Forelimb muscle (tissue), 1 donor: ENCODE results near the gene ANO1. TPM values are rescaled to one million over a fixed set of nuclear protein-coding genes. Genes with fewer than 3 reads are reported as not detected.

ENCODE experiments used
- DNase-seq: peaks from one replicate; pipeline ENCODE4 v3.0.0-alpha.2; 2013; ENCODE audit warnings: low read depth
- polyA plus RNA-seq: library from polyadenylated mRNA; unstranded; fragments of 120-200 nt; gene quantifications from one replicate; pipeline ENCODE4 v1.2.1, GENCODE V29; 2013; ENCODE audit not compliant: insufficient read length

ANO1 gene
- polyA plus RNA-seq, 1 donor: 6.3 TPM

DNA sequence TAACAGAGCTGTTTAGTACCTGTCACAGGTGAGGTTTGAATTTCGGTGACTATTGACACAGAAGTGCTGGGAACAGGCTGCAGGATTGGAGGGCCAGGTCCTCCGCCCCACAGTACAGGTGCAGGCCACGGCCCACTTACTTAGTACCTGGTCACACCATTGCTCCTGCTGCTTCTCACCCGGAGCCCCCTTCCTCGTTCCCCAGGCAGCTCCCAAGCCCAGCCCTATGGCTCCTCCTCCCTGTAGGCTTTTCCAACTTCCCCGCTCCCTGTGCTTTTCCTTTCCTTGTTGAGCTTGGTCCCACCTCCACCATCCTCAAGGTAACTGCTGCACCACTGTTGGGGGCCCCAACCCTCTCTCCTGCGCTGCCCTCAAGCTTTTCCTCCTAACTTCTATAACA lies 27.9 kb upstream of the ANO1 start:
- no peak for DNase-seq

DNA sequence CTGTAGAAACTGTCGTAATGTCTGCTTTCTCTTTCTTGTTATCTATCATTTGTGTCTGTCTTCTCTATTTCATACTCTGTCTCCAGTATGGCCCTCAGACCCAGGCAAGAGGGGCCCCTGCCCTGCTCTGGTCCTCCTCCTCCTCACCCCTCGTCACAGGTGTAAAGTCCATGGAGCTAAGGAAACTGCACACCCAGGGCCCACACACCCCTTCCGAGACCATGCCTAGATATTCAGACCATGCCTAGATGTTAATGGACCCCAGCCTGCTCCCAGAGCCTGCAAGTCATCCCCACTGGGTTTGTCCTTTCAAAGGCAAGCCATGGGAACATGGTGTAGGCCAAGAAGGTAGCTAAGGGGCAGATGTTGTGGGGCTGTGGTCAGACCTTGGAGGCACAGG lies 24.1 kb upstream of the ANO1 start:
- no peak for DNase-seq

DNA sequence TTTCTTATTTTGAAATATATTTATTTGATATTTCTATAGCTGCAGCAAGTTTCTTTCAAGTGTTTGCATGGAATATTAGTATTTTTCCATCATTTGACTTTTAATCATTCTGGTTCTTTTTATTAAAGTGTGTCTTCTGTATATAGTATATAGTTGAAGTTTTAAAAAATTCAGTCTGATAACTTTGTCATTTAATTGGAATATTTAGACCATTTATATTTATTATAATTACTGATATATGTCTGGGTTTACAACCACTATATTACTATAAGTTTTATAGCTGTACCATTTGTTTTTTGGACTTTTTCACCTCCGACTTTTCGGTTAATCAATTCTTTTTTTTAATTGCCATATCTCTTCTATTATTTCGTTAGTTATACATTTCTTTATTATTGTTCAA lies 22.7 kb upstream of the ANO1 start:
- DNase-seq: no peak

DNA sequence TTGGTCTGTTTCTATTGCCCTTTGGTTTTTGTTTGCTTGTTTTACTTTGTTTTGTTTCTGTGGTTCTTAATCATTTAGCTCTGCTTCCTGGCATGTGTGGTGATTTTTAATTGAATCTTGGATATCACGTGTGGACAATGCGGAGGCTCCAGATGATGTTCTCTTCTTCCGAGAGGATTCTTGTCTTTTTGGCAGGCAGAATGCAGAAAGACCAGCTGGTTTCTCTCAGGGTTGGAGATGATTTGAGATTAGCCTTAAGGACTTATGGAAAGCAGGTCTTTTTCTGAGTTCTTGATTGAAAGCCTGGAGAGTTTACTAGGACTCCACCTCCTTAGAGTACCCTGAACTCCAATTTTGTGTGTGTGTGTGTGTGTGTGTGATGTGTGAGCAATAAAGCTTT lies 21.0 kb upstream of the ANO1 start:
- no peak for DNase-seq

DNA sequence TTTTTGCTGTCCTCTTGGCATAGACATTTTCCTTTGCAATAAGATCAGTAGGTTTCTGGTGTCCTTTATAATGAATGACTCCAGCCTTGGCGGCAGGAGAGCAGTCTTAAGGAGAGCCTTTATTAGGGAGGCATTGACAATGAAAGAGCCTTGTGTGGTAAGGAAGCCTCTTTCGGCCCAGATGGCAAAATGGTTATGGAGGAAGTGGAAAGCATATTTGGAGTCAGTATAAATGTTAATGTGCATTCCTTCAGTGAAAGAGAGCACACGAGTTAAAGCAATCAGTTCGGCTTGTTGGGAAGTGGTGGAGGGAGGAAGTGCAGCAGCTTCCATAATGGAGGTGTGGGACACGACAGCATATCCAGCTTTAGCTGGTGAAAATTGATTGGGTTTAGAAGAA lies 18.1 kb upstream of the ANO1 start:
- no peak for DNase-seq

DNA sequence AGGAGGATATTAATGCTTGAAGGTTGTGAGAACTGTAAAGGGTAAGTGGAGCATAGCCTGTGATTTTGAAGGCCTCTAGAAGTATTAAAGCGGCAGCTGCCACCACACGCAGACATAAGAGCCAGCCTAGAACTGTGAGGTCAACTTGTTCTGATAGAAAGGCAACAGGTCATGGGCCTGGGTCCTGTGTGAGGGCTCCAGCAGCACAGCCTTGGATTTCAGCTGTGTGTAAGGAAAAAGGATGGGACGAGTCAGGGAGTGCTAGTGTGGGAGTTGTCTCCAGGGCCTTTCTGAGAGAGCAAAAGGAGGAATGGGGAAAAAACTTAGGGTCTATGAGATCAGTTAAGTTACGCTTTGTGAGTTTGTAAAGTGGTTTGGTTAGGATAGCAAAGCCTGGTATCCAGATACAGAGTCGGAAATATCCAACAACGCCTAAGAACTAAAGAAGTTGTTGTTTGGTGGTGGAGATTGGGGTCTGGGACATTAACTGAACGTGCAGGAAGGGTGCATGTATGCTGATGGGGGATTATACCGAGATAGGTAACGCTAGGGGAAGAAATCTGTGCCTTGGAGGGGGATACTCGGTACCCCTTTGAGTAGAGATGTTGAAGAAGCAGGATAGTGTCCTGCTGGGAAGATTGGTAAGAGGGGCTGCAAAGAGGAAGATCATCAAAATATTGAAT lies 17.4 kb upstream of the ANO1 start:
- no peak for DNase-seq

DNA sequence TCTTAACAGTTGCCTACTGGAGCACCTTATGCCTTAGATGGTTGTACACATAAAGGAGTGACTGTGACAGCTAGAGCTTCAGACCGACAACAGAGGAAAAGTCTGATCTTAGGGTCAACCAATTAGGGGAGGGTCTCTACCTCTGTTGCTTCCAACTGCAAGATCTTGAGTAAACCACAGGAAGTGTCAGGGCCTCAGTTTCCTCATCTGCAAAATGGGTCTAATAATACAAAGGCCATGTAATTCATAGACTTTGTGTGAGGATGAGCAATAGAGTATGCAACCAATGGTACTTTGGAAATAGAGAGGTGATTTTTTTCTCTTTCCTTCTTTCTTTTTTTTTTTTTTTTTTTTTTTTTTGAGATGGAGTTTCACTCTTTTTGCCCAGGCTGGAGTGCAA lies 16.4 kb upstream of the ANO1 start:
- DNase-seq: no peak

DNA sequence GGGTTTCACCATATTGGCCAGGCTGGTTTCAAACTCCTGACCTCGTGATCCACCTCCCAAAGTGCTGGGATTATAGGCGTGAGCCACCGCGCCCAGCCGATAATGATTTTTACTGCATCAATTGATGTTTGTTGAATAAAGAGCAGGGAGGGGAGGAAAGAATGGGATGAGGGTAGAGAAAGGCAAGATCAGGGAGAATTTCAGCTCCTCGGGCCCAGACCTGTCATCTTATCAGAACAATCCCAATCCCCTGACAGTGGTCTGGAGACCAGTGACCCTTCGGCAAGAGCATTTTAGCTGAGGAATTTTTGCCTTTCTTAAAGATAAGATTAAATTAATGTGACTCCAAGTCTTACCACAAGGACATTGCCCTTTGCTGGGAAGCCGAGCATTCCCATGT lies 15.0 kb upstream of the ANO1 start:
- DNase-seq: no peak

DNA sequence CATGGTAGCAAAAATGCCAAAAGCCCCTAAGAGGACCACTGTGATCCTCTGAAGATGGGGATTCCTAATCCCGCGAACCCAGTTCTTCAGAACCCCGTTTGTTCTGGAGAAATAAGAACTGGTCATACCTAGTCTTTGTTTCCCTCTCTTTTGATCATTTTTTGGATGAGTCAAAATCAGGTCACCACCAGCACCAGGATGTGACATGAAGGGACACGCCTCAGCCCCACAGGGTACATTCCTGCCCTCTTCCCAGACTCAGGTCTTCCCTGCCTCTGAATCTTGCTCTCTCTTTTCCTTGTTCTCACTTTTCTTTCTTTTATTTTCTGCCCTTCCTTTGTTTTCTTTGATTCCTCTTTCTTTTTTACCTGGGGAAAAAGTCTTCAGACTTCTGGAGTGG lies 14.6 kb upstream of the ANO1 start:
- DNase-seq: no peak

DNA sequence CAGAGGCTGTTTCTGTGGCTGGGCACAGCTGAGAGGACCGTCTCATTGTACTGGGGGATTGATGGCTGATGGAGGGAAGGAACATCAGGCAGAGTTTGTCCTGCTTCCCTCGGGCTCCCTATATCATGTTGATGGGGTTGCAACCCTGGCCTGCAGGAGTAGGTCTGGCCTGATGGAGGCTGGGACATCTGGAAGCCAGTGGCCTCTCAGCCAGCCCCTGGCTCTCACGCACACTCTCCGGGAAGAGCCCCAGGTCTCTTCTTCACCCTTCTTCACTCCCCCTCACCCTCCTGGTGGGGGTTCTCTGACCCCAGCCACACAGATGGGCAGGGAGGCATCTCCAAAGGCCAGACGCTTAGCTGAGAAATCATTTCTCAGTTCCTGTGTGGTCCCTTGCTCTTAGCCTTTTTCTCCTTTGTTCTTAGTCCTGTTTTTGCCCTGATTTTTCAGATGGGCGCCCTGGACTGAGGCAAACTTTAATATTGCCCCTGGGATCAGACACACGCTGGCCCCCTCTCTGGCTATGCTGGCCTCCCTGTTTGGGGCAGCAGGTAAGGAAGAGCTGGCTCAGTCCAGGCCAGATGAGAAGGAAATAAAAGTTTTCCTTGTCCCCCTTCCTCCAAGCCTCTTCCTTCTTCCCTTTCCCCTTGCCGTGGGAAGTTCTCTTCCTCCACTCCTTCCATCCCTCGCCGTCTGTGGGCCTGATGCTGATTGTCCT lies 13.9 kb upstream of the ANO1 start:
- no peak for DNase-seq

DNA sequence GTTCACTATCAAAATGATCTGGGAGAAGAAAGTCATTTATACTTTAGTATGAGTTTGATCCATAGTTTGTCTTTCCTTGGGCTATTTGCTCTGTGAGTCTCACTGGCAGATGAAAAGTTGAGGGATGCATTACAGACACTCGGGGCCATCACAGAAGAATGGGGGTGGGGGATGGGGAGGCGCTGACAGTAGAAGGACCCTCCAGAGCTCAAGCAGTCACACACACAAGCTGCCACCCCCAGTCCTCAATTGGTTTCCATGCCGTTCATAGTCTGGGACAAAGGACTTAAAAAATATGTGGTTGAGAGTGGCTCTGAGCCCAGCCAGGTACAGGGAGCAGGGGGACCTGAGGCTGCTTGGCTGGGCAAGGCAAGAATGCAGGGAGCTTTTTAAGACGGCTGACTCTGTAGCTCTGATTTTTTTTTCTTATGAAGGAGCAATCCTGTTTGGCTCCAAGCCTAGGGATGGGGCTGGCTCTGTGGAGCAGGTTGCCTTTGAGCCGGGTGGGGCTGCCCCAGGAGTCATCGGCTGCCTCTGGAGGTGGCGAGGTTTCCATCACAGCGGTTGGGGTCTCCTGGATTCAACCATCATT lies 13.3 kb upstream of the ANO1 start:
- no peak for DNase-seq

DNA sequence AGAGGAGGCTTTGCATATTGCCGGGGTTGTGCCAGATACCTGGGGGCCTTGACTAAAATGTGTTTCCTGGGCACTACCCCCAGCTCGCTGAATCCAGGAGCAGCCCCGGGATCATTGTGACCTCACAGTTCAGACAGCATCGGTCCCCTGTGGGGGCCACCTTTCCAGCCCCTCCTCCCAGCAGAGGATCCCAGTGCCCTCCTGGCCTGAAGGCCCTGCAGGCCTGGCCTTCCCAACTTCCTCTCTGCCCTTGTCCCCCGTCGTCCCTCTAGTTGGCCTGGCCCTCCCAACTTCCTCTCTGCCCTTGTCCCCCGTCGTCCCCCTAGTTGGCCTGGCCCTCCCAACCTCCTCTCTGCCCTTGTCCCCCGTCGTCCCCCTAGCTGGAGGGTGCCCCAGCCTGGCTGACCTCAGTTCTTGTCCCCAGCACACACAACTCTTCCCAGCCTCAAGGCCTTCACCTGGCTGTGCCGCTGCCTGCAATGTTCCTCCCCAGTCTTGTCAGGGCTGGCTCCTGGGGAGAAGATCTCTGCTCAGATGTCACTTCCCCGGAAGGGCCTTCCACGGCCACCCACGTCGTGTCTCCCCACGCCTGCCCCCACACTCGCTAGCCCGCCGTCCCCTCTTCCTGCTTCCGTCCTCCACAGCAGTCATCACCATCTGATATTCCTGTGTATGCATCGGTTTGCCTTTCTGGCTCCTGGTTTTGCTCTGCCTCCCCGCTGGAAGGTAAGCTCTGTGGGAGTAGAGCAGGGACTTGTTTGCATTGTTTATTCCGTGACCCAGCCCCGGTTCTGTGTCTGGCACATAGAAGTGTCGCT lies 12.6 kb upstream of the ANO1 start:
- no peak for DNase-seq

DNA sequence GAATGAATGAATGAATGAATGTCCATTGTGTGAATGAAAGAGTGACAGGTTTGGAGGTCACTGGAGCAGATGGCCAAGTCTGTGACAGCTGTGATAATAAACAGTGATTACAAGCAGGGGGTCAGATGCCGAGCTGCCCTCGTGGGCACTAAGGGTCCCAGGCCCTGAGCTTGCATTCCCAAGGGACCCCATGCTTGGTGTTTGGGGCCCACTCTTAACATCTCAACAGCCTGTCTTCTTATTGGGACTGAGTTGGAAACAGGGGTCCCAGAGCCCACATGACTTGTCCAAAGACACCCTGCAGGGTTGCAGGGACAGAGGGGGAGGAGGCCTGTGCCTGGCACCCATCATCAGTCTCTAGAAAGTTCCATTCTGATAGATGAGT lies 12.0 kb upstream of the ANO1 start:
- DNase-seq: no peak

DNA sequence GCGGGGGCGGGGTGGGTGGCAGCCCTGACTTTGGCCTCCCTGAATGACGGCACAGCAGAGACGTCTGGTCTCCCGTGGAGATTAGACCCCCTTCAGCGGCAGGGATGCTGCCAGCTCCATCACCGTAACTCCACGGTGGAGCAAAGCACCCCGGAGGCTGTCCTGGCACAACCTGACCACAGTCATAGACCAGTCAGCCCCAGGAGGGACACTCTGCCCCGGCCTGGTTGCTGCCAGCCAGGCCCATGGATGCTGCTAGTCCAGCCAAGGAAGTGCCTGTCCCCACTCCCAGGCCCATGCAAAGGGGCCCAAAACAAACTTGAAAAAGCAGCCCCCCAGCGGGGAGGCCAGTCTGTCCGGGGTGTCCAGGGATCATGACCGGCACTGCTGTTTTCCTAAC lies 11.5 kb upstream of the ANO1 start:
- DNase-seq: no peak

DNA sequence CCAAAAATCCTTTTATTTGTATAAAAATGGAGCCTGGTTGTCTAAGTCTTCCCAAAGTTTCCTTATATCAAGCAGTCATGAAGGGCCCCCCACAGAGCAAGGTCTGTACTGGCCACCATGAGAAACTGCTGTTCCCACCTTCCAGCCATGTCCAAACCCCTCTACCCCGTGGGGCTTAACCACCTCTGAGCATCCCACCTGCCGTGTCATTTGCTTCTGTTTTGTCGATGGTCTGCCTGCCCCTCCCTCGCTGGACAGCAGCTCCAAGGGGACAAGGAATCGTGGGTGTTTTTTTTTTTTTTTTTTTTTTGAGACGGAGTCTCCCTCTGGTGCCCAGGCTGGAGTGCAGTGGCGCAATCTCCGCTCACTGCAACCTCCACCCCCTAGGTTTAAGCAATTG lies 11.1 kb upstream of the ANO1 start:
- no peak for DNase-seq

DNA sequence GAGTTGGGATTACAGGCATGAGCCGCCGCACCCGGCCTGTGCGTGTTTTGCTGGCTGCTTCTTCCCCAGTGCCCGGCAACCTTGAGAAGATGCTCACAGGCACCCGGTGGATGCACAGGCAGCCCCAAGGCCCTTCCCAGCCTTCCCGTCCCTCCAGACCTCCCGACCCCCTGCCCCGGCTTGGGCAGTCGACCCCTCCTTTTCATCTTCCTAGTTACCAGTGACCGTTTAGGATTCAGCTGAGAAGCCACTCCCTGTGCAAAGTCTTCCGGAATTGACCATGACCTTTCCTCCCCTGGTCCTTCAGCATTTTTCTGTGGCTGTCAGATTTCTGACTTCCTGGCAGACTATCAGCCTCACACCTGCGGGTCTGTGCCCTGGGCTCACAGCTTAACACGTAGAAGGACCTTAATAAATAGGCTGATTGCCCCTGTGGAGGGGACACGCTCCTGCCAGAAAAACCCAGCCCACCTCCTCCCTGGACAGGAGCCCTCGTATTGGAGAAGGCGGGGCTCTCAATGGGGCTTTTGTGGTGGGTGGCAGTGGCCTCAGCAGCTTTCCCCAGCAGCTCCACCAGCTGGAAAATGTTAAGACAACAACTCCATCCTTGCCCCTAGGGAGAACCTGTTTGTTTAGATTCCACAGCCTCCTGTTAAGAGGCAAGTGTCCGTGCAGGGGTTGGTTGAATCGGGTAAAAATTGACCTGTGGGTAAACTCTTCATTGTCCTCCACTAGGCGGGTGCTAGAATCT lies 10.4 kb upstream of the ANO1 start:
- no peak for DNase-seq

DNA sequence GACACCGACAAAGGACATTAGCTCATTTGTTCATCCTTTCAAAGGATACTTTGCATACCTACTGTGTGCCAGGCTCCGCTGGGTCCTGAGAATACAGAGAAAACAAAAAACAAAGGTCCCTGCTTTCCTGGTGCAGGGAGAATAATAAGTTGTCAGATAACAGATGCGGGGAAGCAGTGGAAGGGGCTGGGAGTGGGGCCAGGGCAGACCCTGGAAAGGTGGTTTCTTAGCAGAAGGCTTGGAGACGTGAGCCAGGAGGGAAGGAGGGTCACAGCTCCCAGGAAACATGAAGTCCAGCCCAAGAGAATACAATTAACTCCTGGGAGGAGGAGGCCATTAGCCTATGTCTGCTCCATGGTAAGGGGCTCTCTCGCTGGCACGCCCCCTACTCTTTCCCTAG lies 9.8 kb upstream of the ANO1 start:
- DNase-seq: no peak

DNA sequence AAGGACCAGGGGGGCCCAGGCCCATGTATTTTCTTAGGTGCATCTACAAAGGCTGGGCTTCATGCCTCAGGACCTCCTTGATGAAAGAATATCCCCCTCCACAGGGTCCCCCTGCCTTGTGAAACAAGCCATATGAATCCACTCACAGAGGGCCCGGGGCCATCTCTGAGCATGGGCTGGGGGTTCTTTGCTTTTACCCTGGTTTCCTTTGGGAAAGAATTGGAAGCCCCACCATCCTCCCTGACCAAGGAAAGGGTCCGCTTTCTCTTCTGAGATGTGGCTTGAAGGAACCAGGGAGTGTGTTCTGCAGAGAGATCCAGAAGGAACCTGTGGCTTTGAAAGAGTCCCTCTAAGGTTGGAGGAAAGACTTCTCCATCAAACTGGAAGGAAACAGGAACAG lies 9.2 kb upstream of the ANO1 start:
- no peak for DNase-seq

DNA sequence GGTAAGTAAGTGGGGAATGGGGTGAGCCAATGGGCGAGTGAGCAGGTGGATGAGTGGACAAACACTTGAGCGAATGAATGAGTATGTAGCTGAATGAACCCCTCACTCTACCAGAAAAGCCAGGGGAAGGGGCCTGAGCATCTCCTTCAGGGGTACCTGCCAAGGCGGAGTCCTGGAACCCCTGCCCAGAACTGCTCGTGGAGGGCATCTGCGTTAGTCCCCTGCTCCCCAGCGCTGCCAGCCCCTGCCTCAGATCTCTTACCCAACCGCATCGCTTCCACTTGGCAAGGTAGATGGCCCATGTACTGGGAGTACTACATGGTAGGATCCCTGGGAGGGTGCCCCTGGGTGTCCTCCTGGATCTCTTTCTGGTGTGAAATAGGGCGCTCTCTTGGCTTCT lies 7.4 kb upstream of the ANO1 start:
- DNase-seq: no peak

DNA sequence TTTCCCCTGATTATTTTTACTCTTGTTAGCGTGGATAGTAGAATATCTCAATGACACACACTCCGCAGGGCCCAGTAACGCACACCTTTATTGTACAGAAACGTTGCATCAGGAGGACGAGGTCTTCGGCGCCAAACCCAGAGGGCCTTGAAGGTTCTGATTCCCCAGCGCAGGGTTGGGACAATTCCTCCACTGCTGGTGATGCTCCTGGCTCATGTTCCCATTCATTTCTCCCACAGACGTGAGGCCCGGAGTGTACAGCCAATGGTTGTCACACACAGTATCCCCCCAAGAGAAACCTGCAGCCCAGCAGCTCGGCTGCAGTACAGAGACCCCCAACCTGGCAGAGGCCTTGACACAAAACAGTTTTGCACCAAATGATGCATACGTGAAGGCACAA lies 6.1 kb upstream of the ANO1 start:
- DNase-seq: no peak

DNA sequence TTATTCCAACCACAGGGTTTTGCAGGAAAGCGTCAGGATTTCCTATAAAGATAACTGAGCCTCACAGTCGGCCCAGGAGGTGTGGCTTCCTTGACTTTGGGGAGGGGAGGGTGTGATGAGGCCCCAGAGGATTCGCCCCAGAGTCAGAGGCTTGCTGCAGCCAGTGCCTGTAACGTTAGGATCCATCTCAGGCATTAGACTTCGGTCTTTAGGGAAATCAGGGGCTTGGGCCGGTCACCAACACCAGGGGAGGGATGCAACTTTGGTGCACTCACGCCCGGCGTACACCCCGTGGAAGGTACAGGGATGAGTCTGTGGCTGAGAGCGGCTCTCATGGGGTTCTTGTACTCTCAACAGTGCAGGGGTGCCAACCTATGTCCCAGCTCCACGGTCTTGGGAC lies 5.7 kb upstream of the ANO1 start:
- no peak for DNase-seq
